ENCODE measurements around the gene ANKS1B. TPM values are rescaled to one million over a fixed set of nuclear protein-coding genes. Genes with fewer than 3 reads are reported as not detected.

ANKS1B gene
- total RNA-seq, 1 experiment from 2014 or later = 5.6 TPM

GRCh38 chr12:99558109-99558508, 426.6 kb downstream of the ANKS1B start:
- in situ Hi-C loops (cut with HindIII; ENCODE audit: low pct_unique_long_range_greater_than_20kb, low sequenced_read_pairs) = no loop called here
- DNase-seq (ENCODE audit: low read depth) = no peak

GRCh38 chr12:99553461-99553860, 431.3 kb downstream of the ANKS1B start:
- in situ Hi-C loops (cut with HindIII; ENCODE audit: low pct_unique_long_range_greater_than_20kb, low sequenced_read_pairs) = no loop called here
- peak; percentile 12 for DNase-seq (ENCODE audit: low read depth)

GRCh38 chr12:99552022-99552421, 432.7 kb downstream of the ANKS1B start:
- no peak for DNase-seq (ENCODE audit: low read depth)
- in situ Hi-C loops (cut with HindIII; ENCODE audit: low pct_unique_long_range_greater_than_20kb, low sequenced_read_pairs) = no loop called here

- DNase-seq (ENCODE audit: low read depth) = no peak
- in situ Hi-C loops (cut with HindIII; ENCODE audit: low pct_unique_long_range_greater_than_20kb, low sequenced_read_pairs) = no loop called here
Observed at GRCh38 chr12:99549651-99550050, 435.1 kb downstream of the ANKS1B start.

- no peak for DNase-seq (ENCODE audit: low read depth)
- in situ Hi-C loops (cut with HindIII; ENCODE audit: low pct_unique_long_range_greater_than_20kb, low sequenced_read_pairs) = no loop called here
Observed at GRCh38 chr12:99549196-99549595, 435.5 kb downstream of the ANKS1B start.

- no peak for DNase-seq (ENCODE audit: low read depth)
- in situ Hi-C loops (cut with HindIII; ENCODE audit: low pct_unique_long_range_greater_than_20kb, low sequenced_read_pairs) = no loop called here
Observed at GRCh38 chr12:99544457-99544856, 440.3 kb downstream of the ANKS1B start.

GRCh38 chr12:99529966-99530365, 454.8 kb downstream of the ANKS1B start:
- in situ Hi-C loops (cut with HindIII; ENCODE audit: low pct_unique_long_range_greater_than_20kb, low sequenced_read_pairs) = no loop called here
- DNase-seq (ENCODE audit: low read depth) = peak; percentile 41

- in situ Hi-C loops (cut with HindIII; ENCODE audit: low pct_unique_long_range_greater_than_20kb, low sequenced_read_pairs) = no loop called here
- DNase-seq (ENCODE audit: low read depth) = no peak
Observed at GRCh38 chr12:99528478-99528877, 456.3 kb downstream of the ANKS1B start.

GRCh38 chr12:99523853-99524252, 460.9 kb downstream of the ANKS1B start:
- in situ Hi-C loops (cut with HindIII; ENCODE audit: low pct_unique_long_range_greater_than_20kb, low sequenced_read_pairs) = no loop called here

GRCh38 chr12:99522456-99522855, 462.3 kb downstream of the ANKS1B start:
- no peak for DNase-seq (ENCODE audit: low read depth)
- in situ Hi-C loops (cut with HindIII; ENCODE audit: low pct_unique_long_range_greater_than_20kb, low sequenced_read_pairs) = no loop called here

More at GRCh38 chr12:99523853-99524252, 460.9 kb downstream of the ANKS1B start:
- no peak for DNase-seq (ENCODE audit: low read depth)

- no peak for DNase-seq (ENCODE audit: low read depth)
- in situ Hi-C loops (cut with HindIII; ENCODE audit: low pct_unique_long_range_greater_than_20kb, low sequenced_read_pairs) = no loop called here
Observed at GRCh38 chr12:99521664-99522063, 463.1 kb downstream of the ANKS1B start.

GRCh38 chr12:99513066-99513465, 471.7 kb downstream of the ANKS1B start:
- DNase-seq (ENCODE audit: low read depth) = no peak

GRCh38 chr12:99505805-99506204, 478.9 kb downstream of the ANKS1B start:
- DNase-seq (ENCODE audit: low read depth) = no peak
- in situ Hi-C loops (cut with HindIII; ENCODE audit: low pct_unique_long_range_greater_than_20kb, low sequenced_read_pairs) = no loop called here

More at GRCh38 chr12:99513066-99513465, 471.7 kb downstream of the ANKS1B start:
- in situ Hi-C loops (cut with HindIII; ENCODE audit: low pct_unique_long_range_greater_than_20kb, low sequenced_read_pairs) = no loop called here

GRCh38 chr12:99498756-99499155, 486.0 kb downstream of the ANKS1B start:
- peak; percentile 40 for DNase-seq (ENCODE audit: low read depth)

GRCh38 chr12:99495799-99496198, 488.9 kb downstream of the ANKS1B start:
- DNase-seq (ENCODE audit: low read depth) = no peak

More at GRCh38 chr12:99498756-99499155, 486.0 kb downstream of the ANKS1B start:
- in situ Hi-C loops (cut with HindIII; ENCODE audit: low pct_unique_long_range_greater_than_20kb, low sequenced_read_pairs) = no loop called here

GRCh38 chr12:99493197-99493596, 491.5 kb downstream of the ANKS1B start:
- DNase-seq (ENCODE audit: low read depth) = no peak
- in situ Hi-C loops (cut with HindIII; ENCODE audit: low pct_unique_long_range_greater_than_20kb, low sequenced_read_pairs) = no loop called here

More at GRCh38 chr12:99495799-99496198, 488.9 kb downstream of the ANKS1B start:
- in situ Hi-C loops (cut with HindIII; ENCODE audit: low pct_unique_long_range_greater_than_20kb, low sequenced_read_pairs) = no loop called here

GRCh38 chr12:99486277-99486676, 498.5 kb downstream of the ANKS1B start:
- no peak for DNase-seq (ENCODE audit: low read depth)
- in situ Hi-C loops (cut with HindIII; ENCODE audit: low pct_unique_long_range_greater_than_20kb, low sequenced_read_pairs) = no loop called here

- in situ Hi-C loops (cut with HindIII; ENCODE audit: low pct_unique_long_range_greater_than_20kb, low sequenced_read_pairs) = no loop called here
Observed at GRCh38 chr12:99479149-99479548, 505.6 kb downstream of the ANKS1B start.

GRCh38 chr12:99476956-99477355, 507.8 kb downstream of the ANKS1B start:
- in situ Hi-C loops (cut with HindIII; ENCODE audit: low pct_unique_long_range_greater_than_20kb, low sequenced_read_pairs) = no loop called here
- DNase-seq (ENCODE audit: low read depth) = no peak

More at GRCh38 chr12:99479149-99479548, 505.6 kb downstream of the ANKS1B start:
- DNase-seq (ENCODE audit: low read depth) = no peak

- in situ Hi-C loops (cut with HindIII; ENCODE audit: low pct_unique_long_range_greater_than_20kb, low sequenced_read_pairs) = no loop called here
- peak; percentile 87 for DNase-seq (ENCODE audit: low read depth)
Observed at GRCh38 chr12:99455350-99456035, 529.2 kb downstream of the ANKS1B start.

Data from Caki2 (cell line).